HG02943 (cell line): ENCODE data around the gene CRISP3.
"Not testable (repeated sequence)": the region's sequence is repeated elsewhere in the genome, so short reads cannot be mapped to it uniquely, and the experiment has no call there.

Experiments
- ATAC-seq: cut with Tn5 transposase; IDR thresholded peaks from one replicate; pipeline ENCODE4 v1.9.1; 2021; ENCODE audit warnings: mild to moderate bottlenecking, low read depth, moderate library complexity; ENCODE audit not compliant: unreplicated experiment

CRISP3 gene

GRCh38 chr6:49744259-49744658 is at the start of gene CRISP3:
Gene CRISP3 (minus strand): TSS chr6:49744388. CDS start chr6:49744367, 21 bp downstream.
- peak; percentile 62 for ATAC-seq

GRCh38 chr6:49790341-49790740 is 46.2 kb upstream of the CRISP3 start:
- no peak for ATAC-seq

GRCh38 chr6:49787176-49787575 is 43.0 kb upstream of the CRISP3 start, which contains the start of gene PGK2:
Gene PGK2 (minus strand): TSS chr6:49787285. CDS start chr6:49787187, 98 bp downstream.
- ATAC-seq = no peak

- no peak for ATAC-seq
Measured at GRCh38 chr6:49784272-49784671, 40.1 kb upstream of the CRISP3 start.

- ATAC-seq = no peak
Measured at GRCh38 chr6:49782725-49783124, 38.5 kb upstream of the CRISP3 start.

- ATAC-seq = no peak
Measured at GRCh38 chr6:49782293-49782692, 38.1 kb upstream of the CRISP3 start.

- no peak for ATAC-seq
Measured at GRCh38 chr6:49776444-49776843, 32.3 kb upstream of the CRISP3 start.

- ATAC-seq = no peak
Measured at GRCh38 chr6:49775043-49775442, 30.9 kb upstream of the CRISP3 start.

GRCh38 chr6:49772285-49772684 is 28.1 kb upstream of the CRISP3 start:
- ATAC-seq = no peak

- ATAC-seq = no peak
Measured at GRCh38 chr6:49766762-49767161, 22.6 kb upstream of the CRISP3 start.

GRCh38 chr6:49764571-49765236 is 20.5 kb upstream of the CRISP3 start:
- no peak for ATAC-seq

- no peak for ATAC-seq
Measured at GRCh38 chr6:49743429-49743828, 759 bp downstream of the CRISP3 start.

- no peak for ATAC-seq
Measured at GRCh38 chr6:49739423-49739822, 4.8 kb downstream of the CRISP3 start.

- no peak for ATAC-seq
Measured at GRCh38 chr6:49736017-49736508, 8.1 kb downstream of the CRISP3 start.

GRCh38 chr6:49733680-49734079 is 10.5 kb downstream of the CRISP3 start:
- ATAC-seq = no peak

GRCh38 chr6:49732781-49733180 is 11.4 kb downstream of the CRISP3 start:
- no peak for ATAC-seq

GRCh38 chr6:49730251-49730650 is 13.9 kb downstream of the CRISP3 start:
- ATAC-seq = no peak

GRCh38 chr6:49723917-49724316 is 20.3 kb downstream of the CRISP3 start:
- ATAC-seq = not testable (repeated sequence)

- ATAC-seq = no peak
Measured at GRCh38 chr6:49721297-49721696, 22.9 kb downstream of the CRISP3 start.

GRCh38 chr6:49720372-49720771 is 23.8 kb downstream of the CRISP3 start:
- ATAC-seq = no peak

- no peak for ATAC-seq
Measured at GRCh38 chr6:49713346-49713745, 30.8 kb downstream of the CRISP3 start, which contains the start of gene CRISP2. Gene CRISP2 (minus strand): TSS chr6:49713543. CDS start chr6:49709196, 4,347 bp downstream.

- ATAC-seq = no peak
Measured at GRCh38 chr6:49698478-49698877, 45.7 kb downstream of the CRISP3 start.
